Activated CD8-positive, alpha-beta T cell treated with anti-CD3 and anti-CD28 coated beads for 36 hours (primary cell): ENCODE results near the gene GALR1. TPM values are rescaled to one million over a fixed set of nuclear protein-coding genes. Genes with fewer than 3 reads are reported as not detected.

Experiments used
- ATAC-seq: fragments of 200-7000 bp; cut with Tn5 transposase; one replicate; pipeline ENCODE4 v1.10.0; 2021; ENCODE audit warnings: mild to moderate bottlenecking, moderate library complexity
- CTCF ChIA-PET: fragments of 350-600 bp; sonication (Branson Sonifier 250); formaldehyde crosslinking; loops from one replicate; lab custom pipeline; 2021; ENCODE audit warnings: antibody characterized with exemption; lab: Charles Lee
- POLR2A ChIA-PET: fragments of 350-600 bp; sonication (Branson Sonifier 250); formaldehyde crosslinking; loops from one replicate; lab custom pipeline; 2021; ENCODE audit warnings: antibody characterized with exemption; lab: Charles Lee
- DNase-seq: peaks from one replicate; pipeline ENCODE4 v3.0.0-alpha.2; 2020
- H3K27ac Mint-ChIP-seq: one replicate; pipeline ENCODE4 v1.8.0; 2021; ENCODE audit warnings: mild to moderate bottlenecking, mixed read lengths
- H3K27me3 Mint-ChIP-seq: one replicate; pipeline ENCODE4 v1.8.0; 2021; ENCODE audit warnings: mixed read lengths
- H3K36me3 Mint-ChIP-seq: one replicate; pipeline ENCODE4 v1.8.0; 2021; ENCODE audit warnings: low read depth, mixed read lengths
- H3K4me1 Mint-ChIP-seq: one replicate; pipeline ENCODE4 v1.8.0; 2021; ENCODE audit warnings: low read depth, mixed read lengths
- H3K4me3 Mint-ChIP-seq: one replicate; pipeline ENCODE4 v1.8.0; 2021; ENCODE audit warnings: mild to moderate bottlenecking, moderate library complexity, mixed read lengths
- H3K9me3 Mint-ChIP-seq: one replicate; pipeline ENCODE4 v1.8.0; 2021; ENCODE audit warnings: mixed read lengths
- intact Hi-C: fragments of 100-400 bp; cut with micrococcal nuclease; formaldehyde crosslinking; loops from one replicate; pipeline ENCODE4 v1.10.0; 2022
- total RNA-seq, 2 experiments: library from RNA; stranded (reverse); gene quantifications; one replicate each; pipeline ENCODE4 v1.2.3, GENCODE V29; 2021
- TF ChIP-seq, protein P1 (sequence below): fragments of 200-600 bp; IDR thresholded peaks from one replicate; pipeline ENCODE4 v1.8.0; 2022; ENCODE audit warnings: antibody characterized with exemption, mild to moderate bottlenecking

GALR1 gene
- total RNA-seq, 2 experiments from 2014 or later: not detected

- Mint-ChIP-seq H3K4me1 (no peaks in the 10 kb centered on the region), H3K36me3 (no peaks in the 10 kb centered on the region), H3K27ac (no peak overlapping the region), H3K27me3 (peaks cover 15% of the 10 kb centered on the region), H3K4me3 (no peak overlapping the region), H3K9me3 (no peaks in the 10 kb centered on the region)
- DNase-seq (no peak), ATAC-seq (no peak)
- CTCF ChIA-PET: no interaction called here
- POLR2A ChIA-PET: no interaction called here
- TF ChIP-seq, protein P1, sequence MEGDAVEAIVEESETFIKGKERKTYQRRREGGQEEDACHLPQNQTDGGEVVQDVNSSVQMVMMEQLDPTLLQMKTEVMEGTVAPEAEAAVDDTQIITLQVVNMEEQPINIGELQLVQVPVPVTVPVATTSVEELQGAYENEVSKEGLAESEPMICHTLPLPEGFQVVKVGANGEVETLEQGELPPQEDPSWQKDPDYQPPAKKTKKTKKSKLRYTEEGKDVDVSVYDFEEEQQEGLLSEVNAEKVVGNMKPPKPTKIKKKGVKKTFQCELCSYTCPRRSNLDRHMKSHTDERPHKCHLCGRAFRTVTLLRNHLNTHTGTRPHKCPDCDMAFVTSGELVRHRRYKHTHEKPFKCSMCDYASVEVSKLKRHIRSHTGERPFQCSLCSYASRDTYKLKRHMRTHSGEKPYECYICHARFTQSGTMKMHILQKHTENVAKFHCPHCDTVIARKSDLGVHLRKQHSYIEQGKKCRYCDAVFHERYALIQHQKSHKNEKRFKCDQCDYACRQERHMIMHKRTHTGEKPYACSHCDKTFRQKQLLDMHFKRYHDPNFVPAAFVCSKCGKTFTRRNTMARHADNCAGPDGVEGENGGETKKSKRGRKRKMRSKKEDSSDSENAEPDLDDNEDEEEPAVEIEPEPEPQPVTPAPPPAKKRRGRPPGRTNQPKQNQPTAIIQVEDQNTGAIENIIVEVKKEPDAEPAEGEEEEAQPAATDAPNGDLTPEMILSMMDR: no peak
- intact Hi-C loops: no loop called here
These were observed 72.5 kb downstream of the GALR1 start for GRCh38 chr18:77321823-77322805.

GRCh38 chr18:77323640-77324299, 74.1 kb downstream of the GALR1 start:
- ATAC-seq (no peak), DNase-seq (no peak)
- Mint-ChIP-seq H3K9me3 (no peaks in the 10 kb centered on the region), H3K4me3 (no peak overlapping the region), H3K4me1 (no peaks in the 10 kb centered on the region), H3K27me3 (peaks cover 15% of the 10 kb centered on the region), H3K27ac (no peak overlapping the region), H3K36me3 (no peaks in the 10 kb centered on the region)
- ChIA-PET POLR2A (no interaction called here), CTCF (no interaction called here)
- intact Hi-C loops: no loop called here
- TF ChIP-seq, protein P1: no peak

Other genes starting within 250 kb of the GALR1 start
- gene MBP, start 117.1 kb upstream of the GALR1 start, total RNA-seq: 10 to 100 TPM; 39.9 to 41.5 TPM